GM19035 (cell line): ENCODE results near the gene GSTT4.
"Not testable (repeated sequence)": the region's sequence is repeated elsewhere in the genome, so short reads cannot be mapped to it uniquely, and the experiment has no call there.

Experiments used
- ATAC-seq: cut with Tn5 transposase; IDR thresholded peaks from one replicate; pipeline ENCODE4 v1.9.1; 2021; ENCODE audit not compliant: unreplicated experiment

Gene GSTT4

GRCh38 chr22:23989583-23990244 lies 15.5 kb downstream of the GSTT4 start:
- ATAC-seq = not testable (repeated sequence)

GRCh38 chr22:23986538-23987178 lies 18.6 kb downstream of the GSTT4 start:
- ATAC-seq = not testable (repeated sequence)

GRCh38 chr22:23986089-23986488 lies 19.2 kb downstream of the GSTT4 start:
- ATAC-seq = not testable (repeated sequence)

GRCh38 chr22:23984430-23984829 lies 20.8 kb downstream of the GSTT4 start:
- no peak for ATAC-seq

GRCh38 chr22:23980567-23980966 lies 24.7 kb downstream of the GSTT4 start:
- ATAC-seq = not testable (repeated sequence)

- not testable (repeated sequence) for ATAC-seq
Observed at GRCh38 chr22:23979557-23980240, 25.6 kb downstream of the GSTT4 start, which contains the start of gene GSTT2. Gene GSTT2, plus strand, starts transcription at chr22:23980134.

GRCh38 chr22:23977304-23977703 lies 27.9 kb downstream of the GSTT4 start:
- ATAC-seq = not testable (repeated sequence)

- peak; percentile 22 for ATAC-seq
Observed at GRCh38 chr22:23974836-23975352, 30.4 kb downstream of the GSTT4 start.

GRCh38 chr22:23974345-23974744 lies 30.9 kb downstream of the GSTT4 start, which contains the start of gene DDT:
Gene DDT, minus strand, starts transcription at chr22:23974441. Its CDS starts 27 bp downstream, at chr22:23974414.
- peak; percentile 93 for ATAC-seq

- not testable (repeated sequence) for ATAC-seq
Observed at GRCh38 chr22:23971927-23972326, 33.3 kb downstream of the GSTT4 start.

GRCh38 chr22:23970816-23971486 lies 34.3 kb downstream of the GSTT4 start:
- ATAC-seq = no peak

GRCh38 chr22:23970201-23970641 lies 35.0 kb downstream of the GSTT4 start:
- no peak for ATAC-seq

GRCh38 chr22:23969071-23969470 lies 36.2 kb downstream of the GSTT4 start:
- ATAC-seq = no peak

- peak; percentile 94 for ATAC-seq
Observed at GRCh38 chr22:23966568-23966967, 38.7 kb downstream of the GSTT4 start, which contains the start of gene DDTL. Gene DDTL, plus strand, starts transcription at chr22:23966888. Its CDS starts 27 bp downstream, at chr22:23966915.

- ATAC-seq = not testable (repeated sequence)
Observed at GRCh38 chr22:23966094-23966493, 39.2 kb downstream of the GSTT4 start.

GRCh38 chr22:23961084-23961771 lies 44.0 kb downstream of the GSTT4 start, which contains the start of gene GSTT2B:
Gene GSTT2B, minus strand, starts transcription at chr22:23961195. Its CDS starts 64 bp downstream, at chr22:23961131.
- not testable (repeated sequence) for ATAC-seq

- ATAC-seq = not testable (repeated sequence)
Observed at GRCh38 chr22:23956301-23956900, 48.9 kb downstream of the GSTT4 start.

- ATAC-seq = not testable (repeated sequence)
Observed at GRCh38 chr22:23955886-23956285, 49.4 kb downstream of the GSTT4 start.

GRCh38 chr22:23954991-23955305 lies 50.3 kb downstream of the GSTT4 start:
- not testable (repeated sequence) for ATAC-seq
